RWPE2 (cell line): Measurements from ENCODE around the gene ERFE.

Experiments used
- ATAC-seq: fragments of 200-7000 bp; cut with Tn5 transposase; 3 replicates; pipeline ENCODE4 v1.9.1; 2021; ENCODE audit warnings: low read depth
- DNase-seq: peaks from one replicate; pipeline ENCODE4 v3.0.0-alpha.2; 2020; ENCODE audit warnings: low spot score
- H3K27ac ChIP-seq: fragments of 450-650 bp; 2 replicates; pipeline ENCODE4 v1.5.1; 2017; ENCODE audit warnings: mild to moderate bottlenecking; ENCODE audit not compliant: poor library complexity, severe bottlenecking
- H3K27me3 ChIP-seq: fragments of 250-450 bp; sonication (Bioruptor Pico); 2 replicates; pipeline ENCODE4 v1.5.1; 2021; ENCODE audit warnings: mild to moderate bottlenecking, moderate library complexity; ENCODE audit not compliant: insufficient read depth, poor library complexity, severe bottlenecking
- H3K36me3 ChIP-seq: fragments of 250-450 bp; sonication (Bioruptor Pico); 2 replicates; pipeline ENCODE4 v1.5.1; 2020; ENCODE audit warnings: low read depth, mild to moderate bottlenecking, moderate library complexity
- H3K4me1 ChIP-seq: fragments of 250-450 bp; sonication (Bioruptor Pico); 2 replicates; pipeline ENCODE4 v1.5.1; 2021; ENCODE audit warnings: mild to moderate bottlenecking, moderate library complexity; ENCODE audit not compliant: insufficient read depth, poor library complexity, severe bottlenecking
- H3K4me3 ChIP-seq: fragments of 250-450 bp; sonication (Bioruptor Pico); 2 replicates; pipeline ENCODE4 v1.5.1; 2021; ENCODE audit warnings: mild to moderate bottlenecking, moderate library complexity; ENCODE audit not compliant: severe bottlenecking
- H3K9me3 ChIP-seq: fragments of 250-450 bp; sonication (Bioruptor Pico); 2 replicates; pipeline ENCODE4 v1.5.1; 2021; ENCODE audit warnings: mild to moderate bottlenecking, moderate library complexity; ENCODE audit not compliant: severe bottlenecking
- CTCF ChIP-seq: fragments of 450-650 bp; IDR thresholded peaks from one replicate; pipeline ENCODE4 v1.5.1; 2017; ENCODE audit warnings: mild to moderate bottlenecking, moderate library complexity; ENCODE audit not compliant: poor library complexity, severe bottlenecking

Gene ERFE

DNA sequence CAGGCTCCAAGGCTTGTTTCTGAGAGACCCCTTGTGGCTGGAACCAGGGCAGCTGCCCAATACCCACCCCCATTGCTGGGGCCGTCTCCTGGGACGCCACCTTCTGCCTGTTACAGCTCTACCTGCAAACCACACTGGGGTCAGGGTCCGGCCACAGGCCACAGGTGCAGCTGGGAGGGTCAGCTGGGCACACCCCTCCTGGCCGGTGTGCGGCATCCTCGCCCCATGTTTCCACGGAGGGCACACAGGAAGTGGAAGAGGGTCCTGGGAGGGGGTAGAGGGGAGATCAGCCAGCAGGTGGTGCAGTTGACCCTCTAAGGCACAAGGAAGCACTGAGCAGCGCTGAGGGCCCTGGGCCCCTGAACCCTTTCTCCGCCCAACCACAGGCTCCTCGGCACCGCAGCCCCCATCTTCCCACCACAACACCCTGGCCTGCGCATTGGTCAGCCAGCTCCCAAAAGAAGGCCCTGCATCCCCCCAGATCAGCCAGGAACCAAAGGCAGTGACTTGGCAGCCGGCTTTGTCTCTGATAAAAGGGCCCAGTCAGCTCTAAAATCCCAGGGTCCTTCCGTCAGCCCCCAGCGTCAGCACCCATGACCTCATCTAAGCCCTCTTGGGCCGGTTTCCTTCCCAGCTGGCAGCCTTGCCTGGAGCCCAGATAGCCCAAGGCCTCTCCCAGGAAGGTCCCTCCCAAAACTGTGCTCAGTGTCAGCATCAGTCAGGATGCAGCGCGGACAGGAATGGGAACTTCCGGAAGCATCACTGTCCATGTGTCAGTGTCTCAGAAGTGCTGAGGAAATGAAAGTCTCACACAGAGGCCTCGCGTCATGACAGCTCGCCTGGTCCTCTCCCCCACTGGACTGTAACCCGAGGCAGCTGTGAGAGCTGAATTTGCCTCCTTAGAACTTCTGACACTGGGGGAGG is 1.7 kb downstream of the ERFE start:
- peak; percentile 22 for TF ChIP-seq CTCF
- ATAC-seq (no peak), DNase-seq (peak; percentile 47)
- peaks cover 3% of the 10 kb centered on the region for H3K4me1 ChIP-seq
- H3K36me3 ChIP-seq, result no peaks in the 10 kb centered on the region
- H3K27me3 ChIP-seq, result peaks cover 12% of the 10 kb centered on the region
- H3K4me3 ChIP-seq, result no peak overlapping the region
- no peak overlapping the region for H3K27ac ChIP-seq
- H3K9me3 ChIP-seq, result no peaks in the 10 kb centered on the region

DNA sequence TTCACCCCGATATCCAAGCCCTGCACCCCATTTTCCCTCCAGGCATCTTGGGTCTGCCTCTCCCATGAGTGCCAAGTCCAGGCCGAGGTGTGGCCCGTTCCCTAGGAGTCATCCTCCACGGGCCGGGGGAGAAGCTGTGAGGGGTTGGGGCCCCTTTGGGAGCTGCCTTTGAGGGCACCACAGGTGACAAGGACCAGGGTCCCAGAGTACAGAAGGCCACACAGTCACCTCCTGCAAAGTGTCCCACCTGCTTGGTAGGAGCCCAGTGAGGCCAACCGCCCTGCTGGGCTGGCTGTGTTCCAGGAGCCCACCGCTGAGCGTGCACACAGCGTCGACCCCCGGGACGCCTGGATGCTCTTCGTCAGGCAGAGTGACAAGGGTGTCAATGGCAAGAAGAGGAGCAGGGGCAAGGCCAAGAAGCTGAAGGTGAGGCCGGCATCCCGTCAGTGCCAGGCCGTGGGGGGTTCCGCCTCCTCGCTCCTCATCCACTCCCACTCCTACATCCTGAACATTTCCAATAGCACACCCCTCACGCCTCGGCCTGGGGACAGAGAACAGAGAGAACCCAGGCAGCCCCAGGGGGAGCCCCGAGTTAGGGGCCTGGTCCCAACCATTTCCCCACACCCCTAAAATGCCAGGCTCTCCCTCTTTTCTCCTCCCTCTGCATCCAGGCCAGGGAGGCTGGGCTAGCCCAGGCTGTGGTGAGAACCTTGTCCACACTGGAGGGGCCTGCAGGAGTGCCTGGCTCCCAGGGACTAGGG is 2.7 kb downstream of the ERFE start:
- Histone ChIP-seq H3K36me3 (no peaks in the 10 kb centered on the region), H3K9me3 (no peaks in the 10 kb centered on the region), H3K27me3 (peaks cover 12% of the 10 kb centered on the region), H3K4me1 (peaks cover 3% of the 10 kb centered on the region), H3K4me3 (no peak overlapping the region), H3K27ac (no peak overlapping the region)
- peak; percentile 54 for DNase-seq
- TF ChIP-seq CTCF, result no peak
- ATAC-seq, result no peak

- Histone ChIP-seq H3K4me3 (no peak overlapping the region), H3K27ac (no peak overlapping the region), H3K9me3 (no peaks in the 10 kb centered on the region), H3K36me3 (no peaks in the 10 kb centered on the region), H3K27me3 (peaks cover 12% of the 10 kb centered on the region), H3K4me1 (peaks cover 3% of the 10 kb centered on the region)
- ATAC-seq (no peak), DNase-seq (peak; percentile 34)
- TF ChIP-seq CTCF, result no peak
Observed at GRCh38 chr2:238162251-238162845, 3.6 kb downstream of the ERFE start.

GRCh38 chr2:238162846-238163441 is 4.2 kb downstream of the ERFE start:
- TF ChIP-seq CTCF, result no peak
- H3K36me3 ChIP-seq, result peaks cover 4% of the 10 kb centered on the region; the same call in 1 of the 2 replicates
- DNase-seq, result peak; percentile 61
- H3K27me3 ChIP-seq, result peaks cover 12% of the 10 kb centered on the region
- no peak overlapping the region for H3K27ac ChIP-seq
- ATAC-seq, result 0 out of 3 replicates have a peak, but pooled peaks have one; percentile 2
- H3K4me1 ChIP-seq, result peaks cover 3% of the 10 kb centered on the region
- H3K4me3 ChIP-seq, result no peak overlapping the region
- no peaks in the 10 kb centered on the region for H3K9me3 ChIP-seq
